Measurements from ENCODE around the gene DPM3.

Gene DPM3

GRCh38 chr1:155104605-155105534, 35.5 kb downstream of the DPM3 start:
- no peak for TF ChIP-seq POLR2AphosphoS5 (IDR thresholded peaks at IDR 0.05; ENCODE audit: low read depth, low read length)
- TF ChIP-seq FOXP2 (optimal IDR thresholded peaks at IDR 0.05; ENCODE audit: borderline replicate concordance, extremely low read depth, extremely low read length, insufficient read depth): no peak
- no peak for TF ChIP-seq SIN3A (IDR thresholded peaks at IDR 0.05; ENCODE audit: borderline replicate concordance, insufficient read depth, low read length)
- no peak for TF ChIP-seq REST (IDR thresholded peaks at IDR 0.05; ENCODE audit: insufficient read depth in 1 of 2, low read depth in 2 of 2, low read length in 2 of 2)
- TF ChIP-seq TAF1 (IDR thresholded peaks at IDR 0.05; ENCODE audit: borderline replicate concordance, insufficient read depth, low read length): no peak

- TF ChIP-seq FOXP2 (optimal IDR thresholded peaks at IDR 0.05; ENCODE audit: borderline replicate concordance, extremely low read depth, extremely low read length, insufficient read depth) (no peak), TAF1 (IDR thresholded peaks at IDR 0.05; ENCODE audit: borderline replicate concordance, insufficient read depth, low read length) (no peak), POLR2AphosphoS5 (IDR thresholded peaks at IDR 0.05; ENCODE audit: low read depth, low read length) (no peak), SIN3A (IDR thresholded peaks at IDR 0.05; ENCODE audit: borderline replicate concordance, insufficient read depth, low read length) (no peak), REST (IDR thresholded peaks at IDR 0.05; ENCODE audit: insufficient read depth in 1 of 2, low read depth in 2 of 2, low read length in 2 of 2) (no peak)
Observed at GRCh38 chr1:155103325-155103724, 37.0 kb downstream of the DPM3 start.

GRCh38 chr1:155099331-155099730, 41.0 kb downstream of the DPM3 start:
- TF ChIP-seq TAF1 (IDR thresholded peaks at IDR 0.05; ENCODE audit: borderline replicate concordance, insufficient read depth, low read length): no peak
- TF ChIP-seq SIN3A (IDR thresholded peaks at IDR 0.05; ENCODE audit: borderline replicate concordance, insufficient read depth, low read length): no peak
- no peak for TF ChIP-seq POLR2AphosphoS5 (IDR thresholded peaks at IDR 0.05; ENCODE audit: low read depth, low read length)

- TF ChIP-seq TAF1 (IDR thresholded peaks at IDR 0.05; ENCODE audit: borderline replicate concordance, insufficient read depth, low read length): no peak
- no peak for TF ChIP-seq FOXP2 (optimal IDR thresholded peaks at IDR 0.05; ENCODE audit: borderline replicate concordance, extremely low read depth, extremely low read length, insufficient read depth)
Observed at GRCh38 chr1:155094622-155094948, 45.7 kb downstream of the DPM3 start.

GRCh38 chr1:155093911-155094621, 46.3 kb downstream of the DPM3 start:
- TF ChIP-seq SIN3A (IDR thresholded peaks at IDR 0.05; ENCODE audit: borderline replicate concordance, insufficient read depth, low read length): no peak
- TF ChIP-seq POLR2AphosphoS5 (IDR thresholded peaks at IDR 0.05; ENCODE audit: low read depth, low read length): no peak
- no peak for TF ChIP-seq TAF1 (IDR thresholded peaks at IDR 0.05; ENCODE audit: borderline replicate concordance, insufficient read depth, low read length)
- no peak for TF ChIP-seq FOXP2 (optimal IDR thresholded peaks at IDR 0.05; ENCODE audit: borderline replicate concordance, extremely low read depth, extremely low read length, insufficient read depth)
- no peak for TF ChIP-seq REST (IDR thresholded peaks at IDR 0.05; ENCODE audit: insufficient read depth in 1 of 2, low read depth in 2 of 2, low read length in 2 of 2)

GRCh38 chr1:155092641-155093040, 47.7 kb downstream of the DPM3 start:
- TF ChIP-seq SIN3A (IDR thresholded peaks at IDR 0.05; ENCODE audit: borderline replicate concordance, insufficient read depth, low read length) (no peak), REST (IDR thresholded peaks at IDR 0.05; ENCODE audit: insufficient read depth in 1 of 2, low read depth in 2 of 2, low read length in 2 of 2) (no peak), TAF1 (IDR thresholded peaks at IDR 0.05; ENCODE audit: borderline replicate concordance, insufficient read depth, low read length) (no peak), POLR2AphosphoS5 (IDR thresholded peaks at IDR 0.05; ENCODE audit: low read depth, low read length) (no peak), FOXP2 (optimal IDR thresholded peaks at IDR 0.05; ENCODE audit: borderline replicate concordance, extremely low read depth, extremely low read length, insufficient read depth) (no peak)

Data from PFSK-1 (cell line).